ENCODE results near the gene HTD2.

GRCh38 chr3:58358092-58358491 lies 51.8 kb downstream of the HTD2 start:
- no peak for TF ChIP-seq RFX5 (IDR thresholded peaks at IDR 0.05; ENCODE audit: low read depth, low read length)
- TF ChIP-seq CBFA2T2 (conservative IDR thresholded peaks at IDR 0.05), result no peak
- no peak for TF ChIP-seq RNF2 (IDR thresholded peaks at IDR 0.05)
- TF ChIP-seq CCAR2 (IDR thresholded peaks at IDR 0.05; ENCODE audit: low read depth, low read length), result no peak
- TF ChIP-seq RAD51 (IDR thresholded peaks at IDR 0.05; ENCODE audit: borderline replicate concordance, low read depth), result no peak
- TF ChIP-seq SMARCA4 (IDR thresholded peaks at IDR 0.05), result no peak
- no peak for TF ChIP-seq NFRKB (IDR thresholded peaks at IDR 0.05; ENCODE audit: low read depth)
- no peak for TF ChIP-seq TFAP4 (CRISPR knock-in tag; IDR thresholded peaks at IDR 0.05; ENCODE audit: borderline replicate concordance)

Data from K562 (cell line).